B cell (primary cell): ENCODE data around the gene MRPL28. TPM values are rescaled to one million over a fixed set of nuclear protein-coding genes. Genes with fewer than 3 reads are reported as not detected.
A peak's percentile ranks its signal among the peaks of the same experiment; 100 is the strongest.

Experiments
- ATAC-seq: fragments of 200-7000 bp; cut with Tn5 transposase; one replicate; pipeline ENCODE4 v1.10.0; 2021; ENCODE audit warnings: low read depth, mild to moderate bottlenecking, moderate number of reproducible peaks, moderate library complexity
- CTCF ChIA-PET: fragments of 350-600 bp; sonication (Branson Sonifier 250); formaldehyde crosslinking; loops from one replicate; lab custom pipeline; 2021; ENCODE audit warnings: antibody characterized with exemption, inconsistent platforms; lab: Charles Lee
- POLR2A ChIA-PET: fragments of 350-600 bp; sonication (Branson Sonifier 250); formaldehyde crosslinking; loops from one replicate; lab custom pipeline; 2021; ENCODE audit warnings: antibody characterized with exemption; lab: Charles Lee
- DNase-seq: peaks from one replicate; pipeline ENCODE4 v3.0.0; 2013
- H2AFZ ChIP-seq: 2 replicates; pipeline ENCODE4 v1.6.1; 2012; ENCODE audit warnings: mild to moderate bottlenecking, low read depth, low read length; ENCODE audit not compliant: insufficient read depth, poor library complexity, severe bottlenecking
- H3K27ac ChIP-seq, 2 donors: 1 replicate in 1 of 2; 2 replicates in 1 of 2; pipeline ENCODE4 v1.5.1; 2012 to 2013; ENCODE audit warnings: low read length in 2 of 2, mild to moderate bottlenecking in 2 of 2, moderate library complexity in 1 of 2
- H3K27me3 ChIP-seq, 4 experiments: fragments of 200-600 bp in 1 of 4; sonication (generic) in 1 of 4; replicated peaks in 1 of 4; 1 replicate in 2 of 4; 2 replicates in 2 of 4; pipeline versions ENCODE4 v1.6.1 to v1.7.0; 2013 to 2016; ENCODE audit warnings: low read length in 3 of 4, mild to moderate bottlenecking in 2 of 4, mixed read lengths in 1 of 4, moderate library complexity in 1 of 4; ENCODE audit not compliant: insufficient read depth in 4 of 4, control insufficient read depth in 3 of 4; ENCODE audit errors: control extremely low read depth in 1 of 4
- H3K36me3 ChIP-seq, 2 experiments: replicated peaks in 1 of 2; 1 replicate in 1 of 2; 2 replicates in 1 of 2; pipeline versions ENCODE4 v1.6.1 to v1.7.1; 2013; ENCODE audit warnings: low read length in 1 of 2; ENCODE audit not compliant: insufficient read depth in 2 of 2, control insufficient read depth in 1 of 2; ENCODE audit errors: control extremely low read depth in 1 of 2, extremely low read depth in 1 of 2
- H3K4me1 ChIP-seq, 2 donors: fragments of 200-600 bp in 1 of 2; sonication (generic) in 1 of 2; 1 replicate in 1 of 2; 2 replicates in 1 of 2; pipeline versions ENCODE4 v1.5.1 to v1.6.1; 2013 to 2017; ENCODE audit warnings: low read length in 2 of 2; ENCODE audit not compliant: control insufficient read depth in 2 of 2, insufficient read depth in 2 of 2
- H3K4me2 ChIP-seq: replicated peaks from 2 replicates; pipeline ENCODE3; 2012; ENCODE audit warnings: mild to moderate bottlenecking, low read depth, low read length; ENCODE audit not compliant: poor library complexity, severe bottlenecking
- H3K4me3 ChIP-seq, 5 experiments: fragments of 200-600 bp in 1 of 5; sonication (generic) in 1 of 5; 1 replicate in 3 of 5; 2 replicates in 2 of 5; pipeline versions ENCODE4 v1.5.1 to v1.7.0; 2011 to 2016; ENCODE audit warnings: low read length in 4 of 5, mild to moderate bottlenecking in 4 of 5, low read depth in 2 of 5, control low read depth in 1 of 5, moderate library complexity in 1 of 5; ENCODE audit not compliant: insufficient read depth in 1 of 5; ENCODE audit errors: control extremely low read depth in 1 of 5, extremely low read depth in 1 of 5
- H3K79me2 ChIP-seq: fragments of 200-600 bp; sonication (generic); one replicate; pipeline ENCODE4 v1.6.0; 2016; ENCODE audit warnings: low read length; ENCODE audit not compliant: control insufficient read depth, insufficient read depth
- H3K9ac ChIP-seq: fragments of 200-600 bp; sonication (generic); 2 replicates; pipeline ENCODE4 v1.6.1; 2017; ENCODE audit warnings: mild to moderate bottlenecking, low read length, moderate library complexity
- H3K9me3 ChIP-seq, 3 donors: one replicate each; pipeline versions ENCODE4 v1.6.1 to v1.7.1; 2013; ENCODE audit warnings: low read length in 2 of 3; ENCODE audit not compliant: control insufficient read depth in 2 of 3, insufficient read depth in 1 of 3; ENCODE audit errors: control extremely low read depth in 1 of 3
- H4K20me1 ChIP-seq: 2 replicates; pipeline ENCODE4 v1.6.0; 2012; ENCODE audit warnings: mild to moderate bottlenecking, low read length; ENCODE audit not compliant: insufficient read depth, control insufficient read depth, poor library complexity, severe bottlenecking
- H3K27ac Mint-ChIP-seq: one replicate; pipeline ENCODE4 v1.8.0; 2021; ENCODE audit warnings: mixed read lengths
- H3K27me3 Mint-ChIP-seq: one replicate; pipeline ENCODE4 v1.8.0; 2021; ENCODE audit warnings: mixed read lengths
- H3K4me1 Mint-ChIP-seq: one replicate; pipeline ENCODE4 v1.8.0; 2021; ENCODE audit warnings: mixed read lengths
- H3K4me3 Mint-ChIP-seq: one replicate; pipeline ENCODE4 v1.8.0; 2021; ENCODE audit warnings: mixed read lengths
- H3K9me3 Mint-ChIP-seq: one replicate; pipeline ENCODE4 v1.8.0; 2022; ENCODE audit warnings: mixed read lengths; ENCODE audit not compliant: insufficient read depth
- EZH2 ChIP-seq: IDR thresholded peaks from 2 replicates; pipeline ENCODE4 v1.6.1; 2012; ENCODE audit warnings: borderline replicate concordance, low read depth, mild to moderate bottlenecking, moderate library complexity, low read length; ENCODE audit not compliant: insufficient read depth, poor library complexity, severe bottlenecking
- WGBS: methylation state at CpG from one replicate; pipeline ENCODE4 v1.1.5; 2013; ENCODE audit warnings: missing lambda C conversion rate; ENCODE audit not compliant: insufficient coverage; 5-methylcytosine and 5-hydroxymethylcytosine counted together
- intact Hi-C: fragments of 100-400 bp; cut with micrococcal nuclease; formaldehyde crosslinking; loops from one replicate; pipeline ENCODE4 v1.10.0; 2022
- polyA plus RNA-seq: library from polyadenylated mRNA; depleted of rRNA; stranded (reverse); fragments of >200 nt; gene quantifications from 2 replicates; pipeline ENCODE4 v1.2.3, GENCODE V29; 2012
- total RNA-seq, 2 donors: library from RNA; stranded (reverse); fragments of 120-200 nt in 1 of 2; gene quantifications; 1 replicate in 1 of 2; 2 replicates in 1 of 2; pipeline versions ENCODE4 v1.2.3 to v1.2.4, GENCODE V29; 2013 to 2022
- TF ChIP-seq, protein P1 (sequence below): fragments of 200-600 bp; IDR thresholded peaks from one replicate; pipeline ENCODE4 v1.8.0; 2022; ENCODE audit warnings: antibody characterized with exemption, mild to moderate bottlenecking

MRPL28 gene
- total and polyA plus RNA-seq, 2 donors (not counting 1 experiment from before 2014, with no cell fraction given) = 44.3 to 67.7 TPM

DNA sequence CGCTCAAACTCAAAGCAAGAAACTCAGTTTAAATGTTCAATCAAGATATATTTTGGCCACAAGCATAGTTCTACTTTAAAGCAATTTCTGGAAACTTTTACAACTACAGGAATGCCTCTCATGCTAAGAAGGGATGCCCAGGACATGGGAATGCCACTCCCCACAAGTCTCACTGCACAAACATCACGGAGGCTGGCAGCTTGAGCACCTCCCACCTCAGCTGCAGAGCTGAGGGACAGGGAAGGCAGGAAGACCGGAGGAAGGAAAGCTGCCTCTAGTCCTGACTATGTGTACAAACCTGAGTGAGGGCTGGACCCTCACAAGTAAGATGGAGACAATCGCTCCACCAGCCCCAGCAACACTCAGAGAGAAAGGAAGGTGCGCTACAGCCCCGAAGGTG is 23.1 kb downstream of the MRPL28 start:
- Histone ChIP-seq H3K79me2 (peaks cover 91% of the 10 kb centered on the region), H3K4me1 (peaks cover 12 to 25% of the 10 kb centered on the region in 2 donors), H3K9me3 (no peaks in the 10 kb centered on the region), H3K27ac (no peak overlapping the region), H3K4me3 (no peak overlapping the region), H3K36me3 (peaks cover 5 to 32% of the 10 kb centered on the region in 2 experiments), H3K4me2 (no peak overlapping the region), H4K20me1 (peaks cover 88% of the 10 kb centered on the region), H3K27me3 (no peaks in the 10 kb centered on the region), H3K9ac (no peak overlapping the region), H2AFZ (no peak overlapping the region)
- TF ChIP-seq EZH2 = no peak
- TF ChIP-seq, protein P1, sequence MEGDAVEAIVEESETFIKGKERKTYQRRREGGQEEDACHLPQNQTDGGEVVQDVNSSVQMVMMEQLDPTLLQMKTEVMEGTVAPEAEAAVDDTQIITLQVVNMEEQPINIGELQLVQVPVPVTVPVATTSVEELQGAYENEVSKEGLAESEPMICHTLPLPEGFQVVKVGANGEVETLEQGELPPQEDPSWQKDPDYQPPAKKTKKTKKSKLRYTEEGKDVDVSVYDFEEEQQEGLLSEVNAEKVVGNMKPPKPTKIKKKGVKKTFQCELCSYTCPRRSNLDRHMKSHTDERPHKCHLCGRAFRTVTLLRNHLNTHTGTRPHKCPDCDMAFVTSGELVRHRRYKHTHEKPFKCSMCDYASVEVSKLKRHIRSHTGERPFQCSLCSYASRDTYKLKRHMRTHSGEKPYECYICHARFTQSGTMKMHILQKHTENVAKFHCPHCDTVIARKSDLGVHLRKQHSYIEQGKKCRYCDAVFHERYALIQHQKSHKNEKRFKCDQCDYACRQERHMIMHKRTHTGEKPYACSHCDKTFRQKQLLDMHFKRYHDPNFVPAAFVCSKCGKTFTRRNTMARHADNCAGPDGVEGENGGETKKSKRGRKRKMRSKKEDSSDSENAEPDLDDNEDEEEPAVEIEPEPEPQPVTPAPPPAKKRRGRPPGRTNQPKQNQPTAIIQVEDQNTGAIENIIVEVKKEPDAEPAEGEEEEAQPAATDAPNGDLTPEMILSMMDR = no peak
- DNase-seq (peak; percentile 3), ATAC-seq (no peak)
- POLR2A ChIA-PET = no interaction called here
- CTCF ChIA-PET = no interaction called here
- intact Hi-C loops = no loop called here
- 97% methylated on average over 5 of the region's 6 CpGs for WGBS
- Mint-ChIP-seq H3K27me3 (no peaks in the 10 kb centered on the region), H3K4me1 (peaks cover 43% of the 10 kb centered on the region), H3K27ac (no peak overlapping the region), H3K4me3 (no peak overlapping the region), H3K9me3 (no peaks in the 10 kb centered on the region)

DNA sequence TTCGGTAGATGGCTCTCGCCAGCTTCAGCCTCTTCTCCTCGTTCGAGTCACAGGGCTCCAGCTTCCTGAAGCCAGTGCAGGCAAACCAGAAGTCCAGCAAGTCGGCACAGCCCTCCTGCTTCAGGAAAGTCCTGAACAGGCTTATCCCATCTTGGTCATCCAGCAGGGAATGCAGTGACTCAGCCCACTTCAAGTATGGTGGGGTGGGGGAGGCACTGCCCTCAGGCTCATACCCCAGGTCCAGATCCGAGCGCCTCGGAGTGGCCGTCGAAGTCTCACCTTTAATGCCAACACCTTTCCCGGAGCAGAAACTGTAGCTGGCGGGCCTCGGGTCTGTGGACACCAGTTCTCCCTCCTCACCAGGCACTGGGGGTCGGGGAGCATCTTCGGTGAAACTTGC is 23.8 kb downstream of the MRPL28 start:
- 98% methylated on average over 15 of the region's 15 CpGs for WGBS
- Histone ChIP-seq H3K4me2 (no peak overlapping the region), H3K27me3 (no peaks in the 10 kb centered on the region), H3K36me3 (peaks cover 5 to 32% of the 10 kb centered on the region in 2 experiments), H2AFZ (no peak overlapping the region), H4K20me1 (peaks cover 87% of the 10 kb centered on the region), H3K79me2 (peaks cover 94% of the 10 kb centered on the region), H3K4me3 (no peak overlapping the region), H3K27ac (no peak overlapping the region), H3K9me3 (no peaks in the 10 kb centered on the region), H3K9ac (no peak overlapping the region), H3K4me1 (peaks cover 12 to 22% of the 10 kb centered on the region in 2 donors)
- ChIA-PET POLR2A (no interaction called here), CTCF (interaction anchor here (0.6 kb wide), 1 partner anchor 165 kb away, joined by 3 read pairs; no protein-coding TSS in a partner anchor)
- H3K27me3 Mint-ChIP-seq = no peaks in the 10 kb centered on the region
- intact Hi-C loops = no loop called here
- H3K4me1 Mint-ChIP-seq = peaks cover 46% of the 10 kb centered on the region
- no peak overlapping the region for H3K27ac Mint-ChIP-seq
- peak; percentile 2 for DNase-seq
- no peak for TF ChIP-seq EZH2
- no peaks in the 10 kb centered on the region for H3K9me3 Mint-ChIP-seq
- ATAC-seq = no peak
- H3K4me3 Mint-ChIP-seq = no peak overlapping the region
